HepG2 (cell line): ENCODE measurements around the gene NEURL3. TPM values are rescaled to one million over a fixed set of nuclear protein-coding genes. Genes with fewer than 3 reads are reported as not detected.

ENCODE experiments used
- ATAC-seq: fragments of 200-7000 bp; cut with Tn5 transposase; 3 replicates; pipeline ENCODE4 v1.9.1; 2020; ENCODE audit warnings: mild to moderate bottlenecking, moderate library complexity
- BruUV-seq: library from RNA; stranded (reverse); fragments of 400-500 nt; replicated peaks from 2 replicates; lab custom pipeline; 2021; lab: Mats Ljungman, UMichigan
- CTCF ChIA-PET: fragments of 300-600 bp; formaldehyde crosslinking; extraction: SDS; loops from one replicate; lab custom pipeline; 2021; ENCODE audit warnings: low total read pairs, inconsistent platforms, low intra/inter-chr PET ratio; lab: Yijun Ruan, JAX
- POLR2A ChIA-PET: fragments of 350-600 bp; sonication (Branson Sonifier 250); formaldehyde crosslinking; loops from one replicate; lab custom pipeline; 2020; ENCODE audit warnings: antibody characterized with exemption, inconsistent platforms; lab: Yijun Ruan, JAX
- DNase-seq: peaks from one replicate; pipeline ENCODE4 v3.0.0-alpha.2; 2015; ENCODE audit warnings: low spot score
- FAIRE-seq: peaks from 3 replicates; lab custom pipeline; 2011; peaks lifted over from hg19 to GRCh38; lab: Jason Lieb, UNC
- H2AFZ ChIP-seq: one replicate; pipeline ENCODE4 v1.6.1; 2011; ENCODE audit warnings: low read length, inconsistent platforms
- H3K27ac ChIP-seq: fragments of 300-600 bp; 3 replicates; pipeline ENCODE4 v1.8.0; 2011; ENCODE audit warnings: mixed run types, mild to moderate bottlenecking, mixed read lengths, low read length, inconsistent platforms; ENCODE audit not compliant: insufficient read depth; ENCODE audit errors: extremely low read length
- H3K27me3 ChIP-seq, 2 experiments: fragments of 200-600 bp in 1 of 2; 2 replicates in 1 of 2; 3 replicates in 1 of 2; pipeline versions ENCODE4 v1.6.0 to v1.8.0; 2011; ENCODE audit warnings: low read length in 2 of 2, mild to moderate bottlenecking in 2 of 2, moderate library complexity in 2 of 2, inconsistent platforms in 1 of 2; ENCODE audit not compliant: insufficient read depth in 2 of 2, control insufficient read depth in 1 of 2
- H3K36me3 ChIP-seq, 2 experiments: fragments of 200-600 bp in 1 of 2; replicated peaks in 1 of 2; 2 replicates in 1 of 2; 3 replicates in 1 of 2; pipeline versions ENCODE4 v1.5.1 to v1.8.0; 2011; ENCODE audit warnings: low read length in 2 of 2, inconsistent platforms in 1 of 2; ENCODE audit not compliant: insufficient read depth in 2 of 2, control insufficient read depth in 1 of 2
- H3K4me1 ChIP-seq: 2 replicates; pipeline ENCODE4 v1.5.1; 2012; ENCODE audit warnings: low read length, inconsistent platforms; ENCODE audit not compliant: insufficient read depth
- H3K4me2 ChIP-seq: 2 replicates; pipeline ENCODE4 v1.6.0; 2011; ENCODE audit warnings: low read depth, low read length, inconsistent platforms
- H3K4me3 ChIP-seq, 3 experiments: fragments of 200-600 bp in 1 of 3; sonication (generic), shearing (Covaris generic) in 1 of 3; replicated peaks in 1 of 3; 2 replicates each; pipeline ENCODE4 v1.5.1; 2011 to 2016; ENCODE audit warnings: low read length in 3 of 3, inconsistent platforms in 2 of 3, low read depth in 2 of 3, mild to moderate bottlenecking in 2 of 3, control low read depth in 1 of 3, mixed read lengths in 1 of 3; ENCODE audit not compliant: insufficient read depth in 1 of 3
- H3K79me2 ChIP-seq: one replicate; pipeline ENCODE4 v1.6.1; 2011; ENCODE audit warnings: low read length, inconsistent platforms; ENCODE audit not compliant: insufficient read depth
- H3K9ac ChIP-seq: 2 replicates; pipeline ENCODE4 v1.6.0; 2011; ENCODE audit warnings: mild to moderate bottlenecking, low read depth, low read length, inconsistent platforms; ENCODE audit not compliant: insufficient read depth
- H3K9me3 ChIP-seq: 2 replicates; pipeline ENCODE4 v1.5.1; 2012; ENCODE audit warnings: mild to moderate bottlenecking, low read length
- H4K20me1 ChIP-seq: 2 replicates; pipeline ENCODE4 v1.6.0; 2011; ENCODE audit warnings: inconsistent platforms, mild to moderate bottlenecking, low read length, moderate library complexity; ENCODE audit not compliant: insufficient read depth
- ASH2L ChIP-seq: fragments of 300-600, 200-600 bp; sonication (generic); IDR thresholded peaks from 2 replicates; pipeline ENCODE4 v1.7.0; 2017; ENCODE audit warnings: low read depth, mild to moderate bottlenecking, moderate library complexity, mixed read lengths, low read length; ENCODE audit not compliant: insufficient read length
- CEBPB ChIP-seq: IDR thresholded peaks from 2 replicates; pipeline ENCODE4 v1.6.1; 2011; ENCODE audit warnings: low read depth, low read length, improper control_type of control experiment, borderline replicate concordance
- GLMP ChIP-seq: sonication (generic); formaldehyde crosslinking; IDR thresholded peaks from 2 replicates; pipeline ENCODE4 v1.9.0; 2021; ENCODE audit warnings: missing genetic modification reagents, mild to moderate bottlenecking, borderline replicate concordance
- LCORL ChIP-seq, 2 experiments: fragments of 450-650 bp in 1 of 2; sonication (generic) in 1 of 2; formaldehyde crosslinking in 1 of 2; IDR thresholded peaks; 2 replicates each; pipeline versions ENCODE4 v1.5.0 to v1.6.1; 2017 to 2020; ENCODE audit warnings: antibody characterized with exemption in 1 of 2, missing genetic modification reagents in 1 of 2
- MIXL1 ChIP-seq: IDR thresholded peaks from 2 replicates; pipeline ENCODE4 v1.6.1; 2016
- TOPORS ChIP-seq: sonication (generic); formaldehyde crosslinking; IDR thresholded peaks from 2 replicates; pipeline ENCODE4 v1.8.0; 2023; ENCODE audit warnings: mild to moderate bottlenecking, missing genetic modification reagents
- ZNF446 ChIP-seq: sonication (generic); formaldehyde crosslinking; IDR thresholded peaks from 2 replicates; pipeline ENCODE4 v1.5.0; 2020; ENCODE audit warnings: mild to moderate bottlenecking, missing genetic modification reagents
- ZNF605 ChIP-seq: sonication (generic); formaldehyde crosslinking; IDR thresholded peaks from 2 replicates; pipeline ENCODE4 v1.8.0; 2022; ENCODE audit warnings: mild to moderate bottlenecking, missing genetic modification reagents
- WGBS: methylation state at CpG from one replicate; pipeline ENCODE4 v1.1.6; 2017; ENCODE audit warnings: low lambda C conversion rate; 5-methylcytosine and 5-hydroxymethylcytosine counted together
- in situ Hi-C: cut with HindIII; loops from 2 replicates; pipeline ENCODE4 v1.10.0; 2017; ENCODE audit warnings: low pct_unique_long_range_greater_than_20kb; ENCODE audit not compliant: extremely low pct_ligation_motif_present
- intact Hi-C: fragments of 100-400 bp; cut with micrococcal nuclease; formaldehyde crosslinking; loops from one replicate; pipeline ENCODE4 v1.10.0; 2022; ENCODE audit not compliant: unreplicated experiment
- polyA plus RNA-seq, 8 experiments: library from polyadenylated mRNA; depleted of rRNA in 3 of 8; stranded (reverse) in 7 of 8; unstranded in 1 of 8; fragments of >200 nt; fragmentation: Illumina TruSeq in 4 of 8; extraction: Trizol in 4 of 8; gene quantifications; 2 replicates each; pipeline versions ENCODE4 v1.2.1 to v1.2.3, GENCODE V29; 2011 to 2016; ENCODE audit warnings: low read depth in 4 of 8, missing spikeins in 1 of 8, mixed read lengths in 1 of 8; ENCODE audit not compliant: insufficient read depth in 1 of 8
- total RNA-seq, 5 experiments: library from RNA; depleted of rRNA; stranded (reverse); fragments of >200 nt; fragmentation: Illumina TruSeq; extraction: Trizol; gene quantifications; 2 replicates each; pipeline ENCODE4 v1.2.3, GENCODE V29; 2016; ENCODE audit warnings: low read depth in 1 of 5

Gene NEURL3
- total and polyA plus RNA-seq, 2 of the 13 experiments (the other 11 are each of a cell fraction or from before 2014, with no cell fraction given), result 0.16 to 1.2 TPM

- TF ChIP-seq ZNF605 (CRISPR knock-in tag) (no peak), TOPORS (CRISPR knock-in tag) (no peak), ASH2L (no peak)
These were observed 30.2 kb upstream of the NEURL3 start (continued) for GRCh38 chr2:96535331-96535730.

GRCh38 chr2:96534701-96535181 lies 29.6 kb upstream of the NEURL3 start:
- no peak overlapping the region for H3K9ac ChIP-seq
- H3K4me3 ChIP-seq, result no peak overlapping the region
- H2AFZ ChIP-seq, result no peak overlapping the region
- no peaks in the 10 kb centered on the region for H3K79me2 ChIP-seq
- no TSS peak for BruUV-seq
- H3K27me3 ChIP-seq, result peaks cover 16 to 55% of the 10 kb centered on the region in 2 experiments; a peak in 4 of 5 replicates
- no peaks in the 10 kb centered on the region; the same call in 1 of the 2 replicates for H4K20me1 ChIP-seq
- ChIA-PET POLR2A (no interaction called here), CTCF (no interaction called here)
- TF ChIP-seq GLMP (CRISPR knock-in tag) (no peak), ZNF446 (no peak), MIXL1 (CRISPR knock-in tag) (no peak), CEBPB (no peak), LCORL (IDR thresholded peaks at IDR 0.05) (no peak), LCORL (CRISPR knock-in tag; IDR thresholded peaks at IDR 0.05) (no peak)
- WGBS, result 10% methylated on average over 4 of the region's 5 CpGs
- no peaks in the 10 kb centered on the region for H3K9me3 ChIP-seq
- ATAC-seq (no peak), DNase-seq (no peak), FAIRE-seq (no peak)
- H3K4me1 ChIP-seq, result peaks cover 58% of the 10 kb centered on the region
- H3K4me2 ChIP-seq, result no peak overlapping the region
- no peaks in the 10 kb centered on the region for H3K36me3 ChIP-seq
- intact Hi-C loops (loop anchor here (5.0 kb wide), 1 partner anchor 228 kb away; the partner anchor contains the start of gene CNNM4), in situ Hi-C loops (no loop called here)
- H3K27ac ChIP-seq, result no peak overlapping the region
